ENCODE data around the gene CHTF18. TPM values are rescaled to one million over a fixed set of nuclear protein-coding genes. Genes with fewer than 3 reads are reported as not detected.
A peak's percentile ranks its signal among the peaks of the same experiment; 100 is the strongest.

Gene CHTF18
- polyA plus RNA-seq, 3 donors from 2014 or later, result 6.3 to 9.2 TPM; not detected in 1

- Mint-ChIP-seq H3K4me1 (no peaks in the 10 kb centered on the region), H3K27ac (peak overlapping the region in 1 of 6 donors; percentile 58), H3K9me3 (no peaks in the 10 kb centered on the region), H3K36me3 (no peaks in the 10 kb centered on the region), H3K4me3 (no peak overlapping the region), H3K27me3 (ENCODE audit: low read depth in 3 of 3) (no peaks in the 10 kb centered on the region)
- no peak for DNase-seq
These were observed 9.3 kb downstream of the CHTF18 start for GRCh38 chr16:797686-798085.

- H3K4me1 Mint-ChIP-seq, result no peaks in the 10 kb centered on the region
- no peaks in the 10 kb centered on the region for H3K36me3 Mint-ChIP-seq
- H3K4me3 Mint-ChIP-seq, result no peak overlapping the region
- no peak for DNase-seq
- H3K27me3 Mint-ChIP-seq (ENCODE audit: low read depth in 3 of 3), result no peaks in the 10 kb centered on the region
- no peak overlapping the region for H3K27ac Mint-ChIP-seq
- no peaks in the 10 kb centered on the region for H3K9me3 Mint-ChIP-seq
These were observed 10.2 kb downstream of the CHTF18 start for GRCh38 chr16:798666-799065.

- no peaks in the 10 kb centered on the region for H3K4me1 Mint-ChIP-seq
- H3K27ac Mint-ChIP-seq, result no peak overlapping the region
- H3K9me3 Mint-ChIP-seq, result no peaks in the 10 kb centered on the region
- H3K4me3 Mint-ChIP-seq, result no peak overlapping the region
- no peaks in the 10 kb centered on the region for H3K36me3 Mint-ChIP-seq
- H3K27me3 Mint-ChIP-seq (ENCODE audit: low read depth in 3 of 3), result no peaks in the 10 kb centered on the region
- no peak for DNase-seq
These were observed 10.9 kb downstream of the CHTF18 start for GRCh38 chr16:799111-799947.

GRCh38 chr16:799948-800833 lies 11.8 kb downstream of the CHTF18 start, which contains the start of gene GNG13:
TSS of gene GNG13 (minus strand) at chr16:800734. CDS start at chr16:799077, 1,657 bp downstream.
- H3K9me3 Mint-ChIP-seq, result no peaks in the 10 kb centered on the region
- no peak within 1 kb of the TSS for H3K4me3 Mint-ChIP-seq
- no peak within 1 kb of the TSS for H3K27ac Mint-ChIP-seq
- H3K27me3 Mint-ChIP-seq (ENCODE audit: low read depth in 3 of 3), result no peaks in the 10 kb centered on the region
- no peaks in the 10 kb centered on the region for H3K4me1 Mint-ChIP-seq
- H3K36me3 Mint-ChIP-seq, result no peaks in the 10 kb centered on the region
- no peak for DNase-seq

GRCh38 chr16:800834-801511 lies 12.6 kb downstream of the CHTF18 start:
- DNase-seq, result no peak
- no peak overlapping the region for H3K27ac Mint-ChIP-seq
- H3K36me3 Mint-ChIP-seq, result no peaks in the 10 kb centered on the region
- H3K4me3 Mint-ChIP-seq, result no peak overlapping the region
- no peaks in the 10 kb centered on the region for H3K9me3 Mint-ChIP-seq
- peaks cover 0 to under 1% of the 10 kb centered on the region in 2 donors for H3K4me1 Mint-ChIP-seq
- no peaks in the 10 kb centered on the region for H3K27me3 Mint-ChIP-seq (ENCODE audit: low read depth in 3 of 3)

- Mint-ChIP-seq H3K4me3 (no peak overlapping the region), H3K4me1 (peaks cover 0 to 2% of the 10 kb centered on the region in 2 donors), H3K27me3 (ENCODE audit: low read depth in 3 of 3) (peaks cover under 1% of the 10 kb centered on the region in 3 donors), H3K36me3 (no peaks in the 10 kb centered on the region), H3K9me3 (no peaks in the 10 kb centered on the region), H3K27ac (no peak overlapping the region)
- no peak for DNase-seq
These were observed 13.4 kb downstream of the CHTF18 start for GRCh38 chr16:801584-802363.

GRCh38 chr16:802461-802860 lies 14.0 kb downstream of the CHTF18 start:
- Mint-ChIP-seq H3K27me3 (ENCODE audit: low read depth in 3 of 3) (peaks cover 1 to 3% (median 2%) of the 10 kb centered on the region in 3 donors), H3K4me3 (no peak overlapping the region), H3K36me3 (no peaks in the 10 kb centered on the region), H3K4me1 (peaks cover 0 to 2% of the 10 kb centered on the region in 2 donors), H3K27ac (no peak overlapping the region), H3K9me3 (no peaks in the 10 kb centered on the region)
- no peak for DNase-seq

- Mint-ChIP-seq H3K4me1 (peaks cover 6 to 7% of the 10 kb centered on the region in 2 donors), H3K36me3 (no peaks in the 10 kb centered on the region), H3K4me3 (no peak overlapping the region), H3K9me3 (no peaks in the 10 kb centered on the region), H3K27ac (no peak overlapping the region), H3K27me3 (ENCODE audit: low read depth in 3 of 3) (peaks cover 1 to 7% (median 2%) of the 10 kb centered on the region in 3 donors)
- DNase-seq, result no peak
These were observed 14.7 kb downstream of the CHTF18 start for GRCh38 chr16:802914-803753.

GRCh38 chr16:803754-804080 lies 15.3 kb downstream of the CHTF18 start:
- Mint-ChIP-seq H3K27ac (no peak overlapping the region), H3K36me3 (no peaks in the 10 kb centered on the region), H3K4me3 (no peak overlapping the region), H3K27me3 (ENCODE audit: low read depth in 3 of 3) (peaks cover 2 to 7% (median 3%) of the 10 kb centered on the region in 3 donors), H3K4me1 (peaks cover 11 to 13% of the 10 kb centered on the region in 2 donors), H3K9me3 (no peaks in the 10 kb centered on the region)
- no peak for DNase-seq

GRCh38 chr16:804193-805048 lies 16.0 kb downstream of the CHTF18 start:
- H3K4me1 Mint-ChIP-seq, result peaks cover 11 to 15% of the 10 kb centered on the region in 2 donors
- no peak overlapping the region for H3K27ac Mint-ChIP-seq
- H3K4me3 Mint-ChIP-seq, result no peak overlapping the region
- DNase-seq, result no peak
- no peaks in the 10 kb centered on the region for H3K9me3 Mint-ChIP-seq
- no peaks in the 10 kb centered on the region for H3K36me3 Mint-ChIP-seq
- H3K27me3 Mint-ChIP-seq (ENCODE audit: low read depth in 3 of 3), result peaks cover 2 to 7% (median 5%) of the 10 kb centered on the region in 3 donors

- Mint-ChIP-seq H3K4me1 (peaks cover 11 to 17% of the 10 kb centered on the region in 2 donors), H3K9me3 (no peaks in the 10 kb centered on the region), H3K27ac (no peak overlapping the region), H3K4me3 (no peak overlapping the region), H3K27me3 (ENCODE audit: low read depth in 3 of 3) (peaks cover 2 to 7% (median 5%) of the 10 kb centered on the region in 3 donors), H3K36me3 (no peaks in the 10 kb centered on the region)
- no peak for DNase-seq
These were observed 17.1 kb downstream of the CHTF18 start for GRCh38 chr16:805474-805873.
